Activated CD4-positive, alpha-beta T cell treated with anti-CD3 and anti-CD28 coated beads, Interleukin-2, amount 50 U/mL, for 1 hour (primary cell): Measurements from ENCODE around the gene LHFPL4.
"Not testable (repeated sequence)": the region's sequence is repeated elsewhere in the genome, so short reads cannot be mapped to it uniquely, and the experiment has no call there.

Experiments
- DNase-seq: peaks from one replicate; pipeline ENCODE4 v3.0.0-alpha.2; 2020

LHFPL4 gene

DNA sequence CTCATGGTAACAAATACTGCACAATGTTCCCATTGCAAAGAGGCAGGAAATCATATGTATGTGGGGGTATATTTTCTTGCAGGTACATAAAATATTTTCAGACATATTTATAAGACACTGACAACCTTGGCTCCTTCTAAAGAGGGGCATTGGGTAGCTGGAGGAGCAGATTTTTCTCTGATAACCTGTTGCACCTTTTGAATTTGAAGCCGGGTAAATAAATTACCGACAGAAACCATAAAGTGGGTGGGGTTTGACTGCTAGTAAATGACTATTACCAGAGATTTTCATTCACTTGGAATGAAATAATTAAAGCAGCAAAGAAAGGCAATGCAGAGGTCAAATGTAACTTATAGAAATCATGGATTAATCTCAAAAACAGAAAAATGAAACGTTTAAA, 19.2 kb downstream of the LHFPL4 start:
- DNase-seq: no peak

DNA sequence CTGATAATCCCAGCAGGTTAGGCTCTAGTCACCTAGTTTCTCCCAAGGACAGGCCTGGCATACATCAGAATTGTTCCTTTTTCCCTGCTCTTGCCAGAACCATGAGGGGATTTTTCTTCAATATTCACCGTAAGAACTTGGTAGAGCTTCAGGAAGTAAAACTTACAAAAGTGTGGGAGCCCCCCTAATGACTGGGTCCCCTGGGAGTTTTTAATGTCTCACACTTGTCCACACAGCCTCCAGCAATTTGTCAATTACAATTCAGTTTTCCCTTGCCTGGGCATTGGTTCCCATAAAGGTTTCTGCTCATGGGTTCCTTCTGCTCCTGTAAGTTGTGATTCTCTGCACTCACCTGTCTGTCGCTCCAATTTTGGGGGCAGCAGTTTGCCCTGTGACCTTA, 28.5 kb downstream of the LHFPL4 start:
- no peak for DNase-seq

DNA sequence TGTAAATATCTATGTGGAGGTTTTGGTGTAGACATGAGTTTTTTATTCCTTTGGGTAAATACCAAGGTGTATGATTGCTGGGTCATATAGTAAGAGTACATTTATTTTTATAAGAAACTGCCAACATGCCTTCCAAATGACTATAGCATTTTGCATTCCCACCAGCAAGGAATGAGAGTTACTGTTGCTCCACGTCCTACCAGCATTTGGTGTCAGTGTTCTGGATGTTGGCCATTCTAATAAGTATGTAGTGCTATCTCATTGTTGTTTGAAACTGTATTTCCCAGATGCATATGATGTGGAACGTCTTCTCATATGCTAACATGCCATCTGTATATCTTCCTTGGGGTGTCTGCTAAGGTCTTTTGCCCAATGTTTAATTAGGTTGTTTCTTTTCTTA, 38.7 kb downstream of the LHFPL4 start:
- DNase-seq: no peak

DNA sequence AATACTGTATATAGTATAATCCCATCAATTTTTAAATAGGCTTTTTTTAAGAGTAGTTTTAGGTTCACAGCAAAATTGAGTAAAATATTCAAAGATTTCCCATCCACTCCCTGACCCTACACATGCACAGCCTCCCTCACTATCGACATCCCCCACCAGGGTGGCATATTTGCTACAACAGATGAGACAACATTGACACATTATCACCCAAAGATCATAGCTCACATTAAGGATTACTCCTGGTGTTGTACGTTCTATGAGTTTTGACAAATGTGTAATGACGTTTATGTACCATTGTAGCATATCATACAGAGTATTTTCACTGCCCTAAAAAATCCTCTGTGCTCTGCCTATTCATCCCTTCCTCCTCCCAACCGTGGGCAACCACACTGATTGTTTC, 39.3 kb downstream of the LHFPL4 start:
- no peak for DNase-seq

DNA sequence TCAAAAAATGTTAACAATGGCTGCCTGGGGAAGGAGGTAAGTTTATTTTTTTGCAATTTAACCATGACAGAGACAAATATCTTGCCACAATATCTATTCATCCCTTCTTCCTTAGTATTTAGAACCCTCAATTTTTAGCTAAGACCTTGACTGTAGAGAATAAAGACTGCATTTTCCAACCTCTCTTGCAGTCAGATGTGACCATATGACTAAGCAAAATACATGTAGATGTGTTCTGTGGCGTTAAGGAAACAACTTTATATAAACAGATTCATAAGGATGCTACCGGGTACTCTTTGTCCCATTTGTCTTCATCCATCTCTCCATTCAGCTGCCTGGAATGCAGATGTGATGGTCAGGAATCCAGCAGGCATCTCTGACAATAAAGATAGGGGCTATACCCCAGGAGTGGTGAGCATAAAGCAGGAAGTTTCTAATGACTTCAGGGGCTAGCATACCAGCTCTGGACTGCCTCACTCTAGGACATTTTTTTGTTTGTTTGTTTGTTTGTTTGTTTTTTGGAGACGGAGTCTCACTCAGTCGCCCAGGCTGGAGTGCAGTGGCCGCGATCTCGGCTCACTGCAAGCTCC, 41.1 kb downstream of the LHFPL4 start:
- no peak for DNase-seq

DNA sequence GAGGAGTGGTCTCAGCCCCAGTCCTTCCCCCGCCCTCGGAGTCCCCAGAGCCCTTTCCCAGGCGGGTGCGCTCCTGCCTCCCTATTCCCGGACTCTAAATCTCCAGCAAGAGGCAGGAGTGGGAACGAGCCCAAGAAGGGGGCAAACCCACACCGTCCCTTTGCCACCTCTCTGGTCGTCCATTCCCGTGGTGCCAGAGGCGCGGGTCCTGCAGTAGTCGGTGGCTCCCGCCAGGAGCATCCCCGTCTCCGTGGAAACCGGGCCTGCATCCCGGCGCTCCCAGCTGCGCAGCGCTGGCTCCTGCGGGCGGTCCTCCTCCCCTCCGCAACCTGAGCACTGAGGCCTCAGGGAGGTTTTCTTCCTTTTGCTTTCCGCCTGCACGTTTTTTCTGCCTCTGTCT, 44.8 kb downstream of the LHFPL4 start:
- no peak for DNase-seq

DNA sequence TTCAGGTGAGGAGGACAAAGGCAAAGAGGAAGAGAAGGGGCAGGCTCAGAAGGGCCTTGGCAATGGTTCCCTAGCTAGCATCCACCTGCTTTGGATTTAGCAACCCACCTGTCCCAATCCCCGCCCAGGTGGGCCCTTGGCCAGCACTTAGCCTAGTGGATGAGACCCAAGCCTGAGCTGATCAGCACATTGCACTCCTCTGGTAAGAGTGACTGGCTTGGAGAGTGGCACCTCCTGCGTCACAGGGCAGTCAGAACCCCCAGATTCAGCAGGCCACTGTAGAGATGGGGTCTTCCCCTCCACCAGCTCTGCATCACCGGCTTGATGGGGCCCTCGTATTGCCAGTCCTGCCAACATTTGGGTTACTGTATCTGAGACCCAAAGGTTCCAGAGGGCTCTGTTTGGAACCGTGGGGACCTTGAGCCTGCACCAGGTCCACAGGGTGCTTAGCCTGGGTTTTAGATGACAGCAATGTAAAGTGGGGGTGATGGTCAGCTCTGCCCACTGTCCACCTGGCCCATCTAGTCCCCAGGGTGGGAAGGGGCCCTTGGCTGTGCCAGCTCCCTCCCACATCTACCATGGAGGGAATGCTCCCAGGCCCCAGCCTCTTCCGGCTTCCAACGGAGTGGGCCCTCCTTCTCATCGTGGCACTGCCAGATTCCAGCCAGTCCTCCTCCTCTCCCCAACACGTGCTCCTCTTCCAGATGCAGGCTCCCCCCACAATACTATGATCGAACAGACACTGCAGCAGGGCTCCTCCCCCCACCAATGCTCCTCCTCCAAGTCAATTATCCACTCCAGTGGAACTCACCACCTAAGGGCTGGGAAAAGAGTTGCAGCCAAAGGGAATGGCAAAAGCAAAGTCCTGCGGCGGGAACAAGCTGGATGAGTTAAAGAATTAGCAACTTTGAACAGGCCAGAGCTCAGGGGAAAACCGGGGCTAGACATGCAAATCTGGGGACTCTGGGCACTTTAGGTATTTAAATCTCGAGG, 45.7 kb downstream of the LHFPL4 start:
- no peak for DNase-seq

DNA sequence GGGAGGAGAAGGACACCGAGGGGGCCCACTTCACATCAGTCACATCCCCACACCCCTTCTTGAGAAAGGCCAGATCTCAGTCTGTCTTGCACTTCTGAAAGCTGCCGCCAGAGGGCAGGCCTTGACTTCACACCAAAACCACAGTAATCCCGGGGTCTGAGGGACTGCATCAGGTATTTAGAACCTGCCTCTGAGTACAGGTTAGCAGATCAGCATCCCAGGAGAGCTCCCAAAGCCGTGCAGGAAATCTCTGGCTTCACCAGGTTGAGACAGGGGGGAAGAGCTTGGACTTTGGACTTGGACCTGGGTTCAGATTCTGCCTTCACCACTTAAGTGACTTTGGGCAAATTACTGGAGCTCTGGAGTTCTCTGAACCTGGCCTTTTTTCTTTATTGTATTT, 50.3 kb downstream of the LHFPL4 start:
- peak; percentile 68 for DNase-seq

DNA sequence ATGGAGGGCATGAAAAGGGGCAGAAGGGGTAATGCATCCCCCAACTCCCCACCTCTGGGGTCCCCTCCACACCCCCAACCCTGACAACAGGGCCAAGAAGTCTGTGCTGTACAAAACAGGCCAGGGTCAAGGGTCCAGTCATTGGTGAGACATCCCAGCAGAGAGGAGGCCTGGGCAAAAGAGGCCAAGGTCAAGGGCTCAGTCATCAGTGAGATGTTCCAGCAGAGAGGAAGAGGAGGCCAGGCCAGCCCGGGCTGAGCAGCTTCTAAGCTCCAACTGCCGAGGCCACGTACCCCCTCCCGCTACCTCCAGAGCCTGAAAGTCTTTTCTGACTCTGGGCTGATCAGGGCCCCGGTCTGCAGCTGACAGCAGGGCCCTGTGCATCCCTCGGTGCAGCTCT, 52.4 kb downstream of the LHFPL4 start:
- DNase-seq: no peak

DNA sequence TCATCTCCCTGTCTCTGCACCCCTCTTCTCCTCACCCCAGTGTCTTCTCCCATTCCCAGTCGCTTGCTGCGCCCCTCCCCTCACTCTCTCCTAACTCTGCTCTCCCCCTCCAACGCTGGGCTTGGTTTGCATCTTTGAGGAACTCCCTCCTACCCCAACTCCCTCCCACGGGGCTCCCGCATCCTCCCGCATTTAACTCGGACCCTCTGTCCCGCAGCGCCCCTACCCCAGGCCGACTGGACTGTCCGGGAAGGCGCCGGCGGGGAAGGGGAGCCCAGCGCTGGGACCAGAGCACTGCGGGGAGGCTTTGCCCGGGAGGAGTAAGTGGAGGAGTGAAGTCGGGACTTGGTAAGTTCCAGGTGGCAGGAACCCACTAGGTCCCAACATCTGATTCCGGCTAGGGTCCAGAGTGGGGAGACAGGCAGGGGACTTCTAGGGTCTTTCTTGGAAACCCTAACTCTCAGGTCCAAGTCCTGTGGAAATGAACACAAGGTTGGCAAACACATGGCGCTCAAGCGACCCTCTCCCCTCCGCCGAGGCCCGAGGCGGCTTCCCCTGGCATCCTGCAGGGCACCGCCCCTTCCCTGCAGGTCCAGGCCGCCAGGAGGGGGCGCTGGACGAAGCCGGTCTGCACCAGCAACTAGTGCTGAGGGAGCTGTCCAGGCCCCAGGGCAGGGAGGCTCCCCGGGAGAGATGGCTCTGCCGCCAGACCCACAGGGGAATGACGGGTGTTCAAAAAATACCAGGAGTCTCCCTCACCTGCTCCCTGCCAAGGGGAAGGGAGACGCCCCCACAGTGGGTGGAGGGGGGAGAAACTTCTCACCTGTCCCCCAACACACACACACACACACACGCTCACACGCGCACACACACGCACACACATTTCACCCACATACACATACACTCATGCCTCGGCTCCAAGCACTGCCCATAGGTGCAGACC, 53.2 kb downstream of the LHFPL4 start:
- DNase-seq: peak; percentile 58

DNA sequence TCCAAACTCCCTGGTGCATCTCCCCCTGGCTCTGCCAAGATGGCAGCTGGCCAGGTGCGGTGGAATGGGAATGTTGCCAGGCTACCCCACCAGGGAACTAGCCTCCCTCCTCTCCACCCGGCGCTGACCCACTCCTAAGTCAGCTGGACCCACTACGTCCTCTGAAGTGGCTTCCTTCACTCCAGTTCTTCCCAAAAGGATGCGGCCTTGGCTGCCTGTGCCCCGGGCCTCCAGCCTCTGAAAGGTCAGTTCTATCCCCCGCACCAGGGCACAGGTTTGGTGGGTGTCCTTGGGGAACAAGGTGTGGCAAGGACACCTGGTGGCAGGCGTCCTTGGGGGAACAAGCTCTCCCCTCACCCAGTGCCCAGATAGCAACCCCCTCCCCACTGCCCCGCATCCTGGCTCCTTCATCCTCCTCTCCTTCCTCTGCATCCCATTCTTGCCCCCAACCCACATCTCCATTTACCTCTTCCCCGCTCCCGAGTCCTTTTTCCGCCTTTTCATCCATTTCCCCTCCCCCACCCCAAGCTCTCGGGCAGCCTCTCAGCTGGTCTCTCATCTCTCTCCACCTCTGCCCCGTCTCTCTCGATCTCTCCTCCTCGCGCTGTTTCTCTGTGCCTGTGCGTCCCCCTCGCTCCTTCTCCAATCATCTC, 54.0 kb downstream of the LHFPL4 start:
- DNase-seq: no peak

DNA sequence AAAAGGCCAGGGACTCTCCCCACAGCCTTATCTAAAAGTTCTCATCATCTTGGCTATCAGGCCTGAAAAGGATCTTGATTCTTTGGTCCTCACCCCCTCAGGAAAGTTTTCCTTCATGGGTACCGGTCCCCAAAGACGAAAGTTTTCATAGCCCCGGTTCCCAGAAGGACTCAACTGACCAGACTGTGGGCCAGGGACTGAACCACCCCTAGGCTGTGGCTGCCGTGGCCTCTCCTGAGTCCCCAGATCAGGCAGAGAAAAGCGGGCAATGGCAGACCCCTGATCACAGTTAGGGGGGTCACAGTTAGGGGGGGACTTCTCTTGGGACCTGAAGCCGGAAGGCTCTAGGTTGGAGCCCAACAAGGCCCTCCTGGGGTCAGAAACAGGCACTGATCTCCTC, 54.8 kb downstream of the LHFPL4 start:
- no peak for DNase-seq

DNA sequence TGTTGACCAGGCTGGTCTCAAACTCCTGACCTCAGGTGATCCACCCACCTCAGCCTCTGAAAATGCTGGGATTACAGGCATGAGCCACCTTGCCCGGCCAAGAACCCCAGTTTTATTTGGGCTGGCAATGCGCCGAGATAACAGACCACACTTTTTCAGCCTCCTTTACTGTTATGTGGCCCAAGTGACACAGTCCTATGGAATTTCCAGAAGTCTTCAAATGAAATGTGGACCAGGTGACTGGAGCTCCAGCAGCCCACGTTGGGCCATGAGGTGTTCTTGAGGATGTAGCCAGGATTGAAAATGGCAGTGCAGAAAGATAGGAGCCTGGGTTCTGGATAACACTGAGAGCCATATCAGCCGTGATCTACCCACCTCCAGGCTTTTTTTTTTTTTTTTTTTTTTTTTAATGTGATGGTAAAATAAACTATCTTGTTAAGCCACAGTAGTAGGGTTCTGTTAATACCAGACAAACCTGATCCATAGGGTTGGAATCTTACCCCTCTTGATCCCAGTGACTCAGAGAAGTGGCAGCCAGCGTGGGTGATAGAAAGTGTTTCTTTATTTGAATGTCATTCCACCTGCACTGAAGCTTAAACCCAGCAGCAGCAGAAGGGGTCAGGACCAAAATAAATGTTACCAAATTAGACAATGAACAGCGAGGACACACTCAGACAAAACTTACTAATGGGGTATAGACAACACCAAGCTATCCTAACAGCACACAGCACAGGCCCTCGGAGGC, 55.6 kb downstream of the LHFPL4 start:
- no peak for DNase-seq

DNA sequence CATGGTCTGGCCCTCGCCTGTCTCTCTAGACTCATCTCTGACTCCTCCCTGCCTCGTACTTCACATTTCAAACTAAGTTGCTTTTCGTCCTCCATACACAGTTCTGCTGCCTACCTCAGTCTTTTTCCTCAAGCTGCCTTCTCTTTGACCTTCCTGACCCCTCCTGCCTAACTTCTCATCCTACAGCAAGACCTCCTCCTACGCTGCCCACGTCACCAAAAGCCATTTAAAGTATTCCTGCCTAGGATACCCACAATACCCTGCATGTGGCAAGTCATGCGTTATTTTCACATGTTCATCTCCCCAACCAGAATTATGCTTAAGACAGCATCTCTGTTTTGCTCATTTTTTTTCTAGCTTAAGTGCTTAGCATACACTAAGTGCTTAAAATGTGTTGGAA, 56.7 kb downstream of the LHFPL4 start:
- no peak for DNase-seq

DNA sequence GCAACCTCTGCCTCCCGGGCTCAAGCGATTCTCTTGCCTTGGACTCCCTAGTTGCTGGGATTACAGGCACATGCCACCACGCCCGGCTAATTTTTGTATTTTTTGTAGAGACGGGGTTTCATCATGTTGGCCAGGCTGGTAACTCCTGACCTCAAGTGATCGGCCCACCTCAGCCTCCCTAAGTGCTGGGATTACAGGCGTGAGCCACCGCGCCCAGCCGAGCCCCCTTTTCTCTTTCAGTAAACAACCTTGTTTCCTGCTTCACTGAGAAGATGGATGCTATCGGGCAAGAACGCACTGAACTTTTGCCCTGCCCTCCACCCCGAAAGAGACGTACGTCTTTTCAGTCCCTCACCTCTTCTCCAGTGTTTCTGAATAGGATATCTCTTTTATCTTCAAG, 59.6 kb downstream of the LHFPL4 start:
- not testable (repeated sequence) for DNase-seq

DNA sequence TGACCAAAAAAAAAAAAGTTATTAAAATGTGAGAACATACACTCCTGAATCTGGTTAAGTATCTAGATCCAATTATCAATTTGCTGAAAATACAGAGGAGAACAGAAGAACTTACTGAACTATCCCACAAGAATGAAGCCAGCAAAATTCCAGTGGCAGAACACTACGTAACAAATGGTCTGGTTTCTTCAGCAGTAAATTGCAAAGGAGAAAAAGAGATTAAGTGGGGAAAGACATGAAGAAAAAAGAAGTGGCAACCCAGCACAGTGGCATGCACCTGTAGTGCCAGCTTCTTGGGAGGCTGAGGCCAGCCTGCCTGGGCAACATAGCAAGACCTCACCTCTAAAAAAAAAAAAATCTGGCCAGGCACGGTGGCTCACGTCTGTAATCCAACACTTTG, 62.1 kb downstream of the LHFPL4 start:
- DNase-seq: no peak

DNA sequence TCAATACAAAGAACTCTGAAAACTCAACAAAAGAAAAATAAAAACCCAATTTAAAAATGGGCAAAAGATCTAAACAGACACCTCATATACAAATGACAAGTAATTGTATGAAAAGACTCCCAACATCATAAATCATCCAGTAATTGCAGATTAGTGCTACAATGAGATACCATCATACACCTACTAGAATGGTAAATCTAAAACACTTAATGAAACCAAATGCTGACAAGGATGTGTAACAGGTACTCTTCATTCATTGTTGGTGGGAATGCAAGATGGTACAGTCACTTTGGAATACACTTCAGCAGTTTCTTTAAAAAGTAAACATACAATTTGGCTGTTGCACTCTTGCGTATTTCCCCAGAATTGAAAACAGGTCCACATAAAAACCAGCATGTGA, 68.4 kb downstream of the LHFPL4 start:
- DNase-seq: no peak

DNA sequence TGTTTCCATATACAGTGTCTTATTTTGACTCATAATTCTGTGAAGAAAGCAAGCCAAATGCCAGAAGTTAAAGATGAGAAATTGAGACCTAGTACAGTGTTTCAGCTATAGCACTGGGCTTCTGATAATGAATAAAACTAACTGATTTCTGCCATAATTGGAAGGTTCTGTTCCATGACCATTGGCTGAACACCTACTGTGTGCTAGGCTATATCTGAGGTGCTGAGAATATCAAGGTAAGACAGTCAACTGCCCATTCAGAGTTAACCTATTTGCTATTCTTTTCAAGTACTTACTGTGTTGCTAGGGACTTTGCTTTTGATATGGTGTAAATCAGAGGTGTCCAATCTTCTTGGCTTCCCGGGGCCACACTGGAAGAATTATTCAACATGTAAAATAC, 73.4 kb downstream of the LHFPL4 start:
- DNase-seq: no peak

DNA sequence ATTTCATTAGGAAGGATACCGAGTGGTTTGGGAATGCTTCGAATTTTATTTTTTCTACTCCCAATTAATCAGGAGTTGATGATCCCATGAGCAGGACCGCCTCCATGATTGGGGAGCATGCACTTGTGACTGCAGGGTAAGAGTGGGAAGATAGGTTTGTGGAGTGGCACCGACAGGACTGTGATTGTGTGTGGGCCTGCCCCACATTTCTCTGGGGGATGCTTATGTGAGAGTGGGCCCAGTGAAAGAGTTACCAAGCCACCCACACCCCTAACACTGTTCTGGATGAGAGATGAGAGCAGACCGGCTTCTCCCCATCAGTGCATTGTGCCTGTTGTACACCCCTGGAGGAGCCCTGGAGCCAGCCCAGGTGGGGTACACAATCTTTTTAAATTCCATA, 76.7 kb downstream of the LHFPL4 start:
- no peak for DNase-seq

DNA sequence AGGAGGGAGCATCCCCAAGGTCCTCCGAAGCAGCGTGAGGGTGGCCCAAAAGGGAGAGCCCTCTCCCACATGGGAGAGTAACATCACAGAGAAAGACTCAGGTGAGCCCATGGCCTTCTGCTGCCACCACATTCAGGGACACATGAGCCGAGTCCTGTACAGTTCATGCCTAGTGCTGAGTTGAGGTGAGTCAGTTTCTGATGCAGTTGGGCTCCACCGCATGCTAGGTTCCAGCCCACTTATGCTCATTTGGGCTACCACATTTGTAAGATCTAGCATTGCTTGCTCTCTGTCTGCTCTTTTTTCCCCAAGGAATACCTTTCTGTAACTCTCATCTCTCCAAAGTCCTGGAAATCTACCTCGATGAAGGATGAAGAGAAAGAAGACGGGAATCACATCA, 79.1 kb downstream of the LHFPL4 start:
- no peak for DNase-seq

DNA sequence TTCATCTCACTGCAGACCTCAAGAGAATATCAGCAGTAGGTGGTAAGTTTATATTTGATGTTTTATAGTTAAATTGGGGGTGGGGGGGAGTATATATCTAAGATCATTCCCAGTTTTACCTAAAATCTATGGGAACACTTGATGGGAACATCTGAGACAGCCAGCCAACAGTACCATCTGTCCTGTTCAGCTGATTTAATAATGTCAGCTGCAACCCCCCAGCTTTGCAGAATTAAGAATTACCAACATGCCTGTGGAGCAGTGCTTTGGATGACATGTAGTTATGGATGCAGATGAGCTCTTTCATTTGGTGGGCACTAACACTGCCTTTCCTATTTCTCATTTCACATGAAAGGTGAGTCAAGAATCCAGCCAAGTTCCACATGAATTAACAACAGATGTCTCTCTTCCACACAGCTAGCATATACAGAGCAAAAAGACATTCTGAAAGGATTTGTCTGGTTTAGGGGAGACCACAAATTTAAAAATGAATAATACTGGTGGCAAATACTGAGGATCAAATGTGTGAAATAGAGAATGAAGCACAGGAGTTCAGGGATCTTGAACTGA, 80.0 kb downstream of the LHFPL4 start:
- no peak for DNase-seq

DNA sequence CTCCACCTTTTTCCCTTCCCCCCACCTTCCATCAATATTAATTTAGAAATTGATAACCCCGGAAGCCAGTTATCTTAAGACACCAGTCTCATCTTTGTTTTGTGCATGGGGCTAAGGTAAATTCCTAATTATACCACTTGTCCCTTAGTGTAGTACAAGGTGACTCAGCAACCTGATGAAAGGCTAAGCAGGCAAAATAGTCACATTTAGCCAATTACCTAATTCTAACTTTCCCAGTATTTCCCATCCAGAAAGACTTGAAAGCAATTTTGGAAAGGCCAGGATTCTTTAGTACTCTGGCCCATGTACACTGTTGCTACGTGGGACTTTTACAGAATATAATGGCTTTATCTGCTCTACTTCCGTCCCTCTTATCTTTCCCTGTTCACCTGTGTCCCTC, 83.6 kb downstream of the LHFPL4 start:
- no peak for DNase-seq
